Stimulated activated CD4-positive, alpha-beta T cell treated with anti-CD3 and anti-CD28 coated beads, Interleukin-4, amount 100 ng/mL, for 24 hours (primary cell): Measurements from ENCODE around the gene PSD.
"Not testable (repeated sequence)": the region's sequence is repeated elsewhere in the genome, so short reads cannot be mapped to it uniquely, and the experiment has no call there.

Experiments
- DNase-seq: peaks from one replicate; pipeline ENCODE4 v3.0.0-alpha.2; 2020

Gene PSD

GRCh38 chr10:102418622-102419268, at the start of gene PSD:
PSD (minus strand) TSS chr10:102418785; CDS start chr10:102417038, 1,747 bp downstream.
- DNase-seq: no peak

- DNase-seq: no peak
These were observed 49.4 kb upstream of the PSD start for GRCh38 chr10:102467971-102468438.

GRCh38 chr10:102467318-102467717, 48.7 kb upstream of the PSD start:
- DNase-seq: no peak

- DNase-seq: no peak
These were observed 46.9 kb upstream of the PSD start for GRCh38 chr10:102465466-102465865.

GRCh38 chr10:102463983-102464382, 45.4 kb upstream of the PSD start:
- no peak for DNase-seq

- DNase-seq: no peak
These were observed 44.0 kb upstream of the PSD start for GRCh38 chr10:102462512-102463054.

- DNase-seq: peak; percentile 93
These were observed 42.8 kb upstream of the PSD start for GRCh38 chr10:102461187-102462054.

GRCh38 chr10:102460836-102461186, 42.2 kb upstream of the PSD start:
- no peak for DNase-seq

GRCh38 chr10:102458656-102459055, 40.1 kb upstream of the PSD start:
- no peak for DNase-seq

- no peak for DNase-seq
These were observed 39.1 kb upstream of the PSD start for GRCh38 chr10:102457591-102458150.

- no peak for DNase-seq
These were observed 37.4 kb upstream of the PSD start for GRCh38 chr10:102455893-102456471.

GRCh38 chr10:102454662-102455487, 36.3 kb upstream of the PSD start:
- not testable (repeated sequence) for DNase-seq

GRCh38 chr10:102453502-102453901, 34.9 kb upstream of the PSD start:
- DNase-seq: no peak

GRCh38 chr10:102452672-102453340, 34.2 kb upstream of the PSD start:
- DNase-seq: peak; percentile 75

GRCh38 chr10:102451105-102451969, 32.8 kb upstream of the PSD start, which contains the start of gene C10orf95:
C10orf95 (minus strand) TSS chr10:102451543; CDS start chr10:102451093, 450 bp downstream.
- DNase-seq: no peak

- peak; percentile 81 for DNase-seq
These were observed 32.0 kb upstream of the PSD start for GRCh38 chr10:102450374-102451104.

- DNase-seq: no peak
These were observed 31.5 kb upstream of the PSD start for GRCh38 chr10:102450124-102450373.

- peak; percentile 88 for DNase-seq
These were observed 30.9 kb upstream of the PSD start for GRCh38 chr10:102449321-102450123.

- no peak for DNase-seq
These were observed 26.3 kb upstream of the PSD start for GRCh38 chr10:102444851-102445250.
